Suprapubic skin (tissue), 4 donors: Measurements from ENCODE around the gene MRPS15.

Experiments
- POLR2A ChIP-seq, 2 donors: fragments of 450-650 bp; IDR thresholded peaks; one replicate each; pipeline ENCODE4 v1.6.1; 2017; ENCODE audit warnings: antibody characterized with exemption in 2 of 2, mild to moderate bottlenecking in 2 of 2, moderate library complexity in 2 of 2
- POLR2AphosphoS5 ChIP-seq, 3 donors: sonication (generic); formaldehyde crosslinking; IDR thresholded peaks; one replicate each; pipeline ENCODE4 v1.6.1; 2017; ENCODE audit warnings: antibody characterized with exemption in 3 of 3
- TF ChIP-seq, protein P1 (sequence below), 2 donors: fragments of 200-600 bp in 1 of 2; fragments of 450-650 bp in 1 of 2; sonication (generic) in 1 of 2; IDR thresholded peaks; one replicate each; pipeline ENCODE4 v1.5.1; 2016 to 2019; ENCODE audit warnings: antibody characterized with exemption in 2 of 2, mild to moderate bottlenecking in 1 of 2, moderate library complexity in 1 of 2

DNA sequence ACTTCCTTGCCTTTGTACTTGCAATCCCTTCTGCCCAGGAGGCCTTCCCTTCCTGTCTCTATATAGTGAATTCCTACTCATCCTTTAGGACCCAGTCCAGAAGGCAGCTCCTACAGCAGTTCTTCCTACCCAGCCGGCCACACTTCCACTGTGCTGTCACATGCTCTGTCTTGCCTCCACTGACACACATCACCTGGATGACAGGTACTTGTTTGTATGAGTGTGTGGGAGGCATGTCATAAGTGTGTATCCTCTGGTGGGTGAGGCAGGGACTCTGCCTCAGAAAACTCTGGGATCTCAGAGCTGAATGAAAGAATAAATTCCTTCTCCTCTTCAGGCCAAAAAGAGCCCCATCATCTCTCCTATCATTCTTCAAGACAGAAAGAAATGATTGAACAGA is 8.8 kb downstream of the MRPS15 start:
- TF ChIP-seq POLR2AphosphoS5 (IDR thresholded peaks at IDR 0.05) (no peak), POLR2A (IDR thresholded peaks at IDR 0.05) (no peak)
- TF ChIP-seq, protein P1, sequence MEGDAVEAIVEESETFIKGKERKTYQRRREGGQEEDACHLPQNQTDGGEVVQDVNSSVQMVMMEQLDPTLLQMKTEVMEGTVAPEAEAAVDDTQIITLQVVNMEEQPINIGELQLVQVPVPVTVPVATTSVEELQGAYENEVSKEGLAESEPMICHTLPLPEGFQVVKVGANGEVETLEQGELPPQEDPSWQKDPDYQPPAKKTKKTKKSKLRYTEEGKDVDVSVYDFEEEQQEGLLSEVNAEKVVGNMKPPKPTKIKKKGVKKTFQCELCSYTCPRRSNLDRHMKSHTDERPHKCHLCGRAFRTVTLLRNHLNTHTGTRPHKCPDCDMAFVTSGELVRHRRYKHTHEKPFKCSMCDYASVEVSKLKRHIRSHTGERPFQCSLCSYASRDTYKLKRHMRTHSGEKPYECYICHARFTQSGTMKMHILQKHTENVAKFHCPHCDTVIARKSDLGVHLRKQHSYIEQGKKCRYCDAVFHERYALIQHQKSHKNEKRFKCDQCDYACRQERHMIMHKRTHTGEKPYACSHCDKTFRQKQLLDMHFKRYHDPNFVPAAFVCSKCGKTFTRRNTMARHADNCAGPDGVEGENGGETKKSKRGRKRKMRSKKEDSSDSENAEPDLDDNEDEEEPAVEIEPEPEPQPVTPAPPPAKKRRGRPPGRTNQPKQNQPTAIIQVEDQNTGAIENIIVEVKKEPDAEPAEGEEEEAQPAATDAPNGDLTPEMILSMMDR (IDR thresholded peaks at IDR 0.05) = no peak
